ENCODE results near the gene CYFIP2. TPM values are rescaled to one million over a fixed set of nuclear protein-coding genes. Genes with fewer than 3 reads are reported as not detected.

CYFIP2 gene
- total RNA-seq, 2 donors from 2014 or later, result 17.8 to 25.2 TPM

DNA sequence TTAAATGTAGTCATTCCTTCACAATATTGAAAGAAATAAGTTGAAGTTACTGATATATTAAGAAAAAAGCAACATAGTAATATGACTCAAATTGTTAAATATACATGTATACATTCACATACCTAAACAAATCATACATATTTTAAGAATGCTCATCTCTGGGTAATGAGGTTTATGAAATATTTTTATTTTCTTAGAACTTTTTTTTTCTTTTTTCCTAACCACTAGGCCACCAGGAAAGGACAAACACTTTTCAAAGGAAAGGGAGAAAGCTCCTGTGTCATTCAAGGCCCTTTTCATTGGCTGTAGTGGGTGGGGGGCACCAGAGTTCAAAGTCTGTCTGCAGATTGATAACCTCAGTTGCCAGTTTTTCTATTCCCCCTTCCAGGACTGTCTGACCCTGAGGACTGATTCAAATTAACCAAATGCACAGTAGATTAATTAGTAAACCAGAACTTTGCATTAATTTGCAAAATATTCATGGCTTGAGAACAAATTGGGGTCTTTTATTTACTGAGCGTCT is 121.2 kb downstream of the CYFIP2 start:
- H3K36me3 ChIP-seq, result no peaks in the 10 kb centered on the region
- no peak for DNase-seq (ENCODE audit: low spot score)
- WGBS, result 41% methylated on average over 1 of the region's 1 CpG
- H3K4me3 ChIP-seq, result no peak overlapping the region
- H3K9me3 ChIP-seq, result no peaks in the 10 kb centered on the region
- TF ChIP-seq, protein P1, sequence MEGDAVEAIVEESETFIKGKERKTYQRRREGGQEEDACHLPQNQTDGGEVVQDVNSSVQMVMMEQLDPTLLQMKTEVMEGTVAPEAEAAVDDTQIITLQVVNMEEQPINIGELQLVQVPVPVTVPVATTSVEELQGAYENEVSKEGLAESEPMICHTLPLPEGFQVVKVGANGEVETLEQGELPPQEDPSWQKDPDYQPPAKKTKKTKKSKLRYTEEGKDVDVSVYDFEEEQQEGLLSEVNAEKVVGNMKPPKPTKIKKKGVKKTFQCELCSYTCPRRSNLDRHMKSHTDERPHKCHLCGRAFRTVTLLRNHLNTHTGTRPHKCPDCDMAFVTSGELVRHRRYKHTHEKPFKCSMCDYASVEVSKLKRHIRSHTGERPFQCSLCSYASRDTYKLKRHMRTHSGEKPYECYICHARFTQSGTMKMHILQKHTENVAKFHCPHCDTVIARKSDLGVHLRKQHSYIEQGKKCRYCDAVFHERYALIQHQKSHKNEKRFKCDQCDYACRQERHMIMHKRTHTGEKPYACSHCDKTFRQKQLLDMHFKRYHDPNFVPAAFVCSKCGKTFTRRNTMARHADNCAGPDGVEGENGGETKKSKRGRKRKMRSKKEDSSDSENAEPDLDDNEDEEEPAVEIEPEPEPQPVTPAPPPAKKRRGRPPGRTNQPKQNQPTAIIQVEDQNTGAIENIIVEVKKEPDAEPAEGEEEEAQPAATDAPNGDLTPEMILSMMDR (IDR thresholded peaks at IDR 0.05), result no peak
- TF ChIP-seq POLR2AphosphoS5 (IDR thresholded peaks at IDR 0.05) (no peak), POLR2A (IDR thresholded peaks at IDR 0.05) (no peak)
- no peaks in the 10 kb centered on the region for H3K4me1 ChIP-seq (replicated peaks)
- no peaks in the 10 kb centered on the region for H3K27me3 ChIP-seq (replicated peaks; ENCODE audit: insufficient read depth)
- intact Hi-C loops (cut with DNase I), result no loop called here
- H3K27ac ChIP-seq, result peak overlapping the region; percentile 51 to 75

- intact Hi-C loops (cut with DNase I), result no loop called here
- no peaks in the 10 kb centered on the region for H3K27me3 ChIP-seq (replicated peaks; ENCODE audit: insufficient read depth)
- peak overlapping the region; percentile 51 to 75 for H3K27ac ChIP-seq
- TF ChIP-seq, protein P1 (IDR thresholded peaks at IDR 0.05), result no peak
- peak; percentile 44 for TF ChIP-seq POLR2AphosphoS5 (IDR thresholded peaks at IDR 0.05)
- H3K9me3 ChIP-seq, result no peaks in the 10 kb centered on the region
- no peak overlapping the region for H3K4me3 ChIP-seq
- no peaks in the 10 kb centered on the region for H3K36me3 ChIP-seq
- no peaks in the 10 kb centered on the region for H3K4me1 ChIP-seq (replicated peaks)
- 13% methylated on average over 3 of the region's 3 CpGs for WGBS
- no peak for DNase-seq (ENCODE audit: low spot score)
Observed at GRCh38 chr5:157387683-157388093, 121.8 kb downstream of the CYFIP2 start.

DNA sequence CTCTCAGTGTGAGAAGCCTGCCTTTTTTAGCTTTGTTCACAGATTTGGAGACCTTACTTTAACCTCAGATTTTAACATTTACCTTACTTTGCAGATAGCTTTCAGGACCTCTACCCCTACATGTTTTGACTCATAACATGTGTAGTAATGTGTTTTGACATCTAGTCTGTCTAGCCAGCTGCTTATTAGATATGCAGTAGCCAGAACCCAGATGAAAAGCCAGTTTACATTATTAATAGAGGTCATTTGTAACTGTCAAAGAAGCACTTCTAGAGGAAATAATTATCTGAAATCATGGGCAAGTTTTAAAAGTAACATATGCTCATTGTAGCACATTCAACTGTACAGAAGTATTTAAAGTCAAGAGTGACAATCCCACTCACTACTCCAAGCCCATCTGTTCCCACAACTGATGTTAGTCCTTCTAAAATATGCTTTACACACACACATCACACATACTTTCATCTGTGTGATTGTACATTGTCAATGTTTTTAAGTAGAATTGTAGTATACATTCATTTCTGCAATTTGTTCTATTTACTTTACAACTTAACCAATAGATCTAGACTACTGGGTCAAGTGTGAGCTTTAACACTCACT is 122.3 kb downstream of the CYFIP2 start:
- intact Hi-C loops (cut with DNase I), result no loop called here
- H3K9me3 ChIP-seq, result no peaks in the 10 kb centered on the region
- H3K27me3 ChIP-seq (replicated peaks; ENCODE audit: insufficient read depth), result no peaks in the 10 kb centered on the region
- no peak overlapping the region for H3K4me3 ChIP-seq
- peak overlapping the region; percentile 51 to 75 for H3K27ac ChIP-seq
- DNase-seq (ENCODE audit: low spot score), result no peak
- H3K36me3 ChIP-seq, result no peaks in the 10 kb centered on the region
- H3K4me1 ChIP-seq (replicated peaks), result no peaks in the 10 kb centered on the region
- TF ChIP-seq POLR2A (IDR thresholded peaks at IDR 0.05) (no peak), POLR2AphosphoS5 (IDR thresholded peaks at IDR 0.05) (no peak)
- TF ChIP-seq, protein P1 (IDR thresholded peaks at IDR 0.05), result no peak

- intact Hi-C loops (cut with DNase I), result no loop called here
- no peaks in the 10 kb centered on the region for H3K27me3 ChIP-seq (replicated peaks; ENCODE audit: insufficient read depth)
- no peak overlapping the region for H3K27ac ChIP-seq
- no peaks in the 10 kb centered on the region for H3K4me1 ChIP-seq (replicated peaks)
- TF ChIP-seq, protein P1 (IDR thresholded peaks at IDR 0.05), result no peak
- TF ChIP-seq POLR2A (IDR thresholded peaks at IDR 0.05) (no peak), POLR2AphosphoS5 (IDR thresholded peaks at IDR 0.05) (no peak)
- 94% methylated on average over 16 of the region's 17 CpGs for WGBS
- no peaks in the 10 kb centered on the region for H3K36me3 ChIP-seq
- no peak for DNase-seq (ENCODE audit: low spot score)
- H3K4me3 ChIP-seq, result no peak overlapping the region
- no peaks in the 10 kb centered on the region for H3K9me3 ChIP-seq
Observed at GRCh38 chr5:157389103-157389502, 123.2 kb downstream of the CYFIP2 start.

GRCh38 chr5:157390133-157390532 is 124.2 kb downstream of the CYFIP2 start:
- Histone ChIP-seq H3K4me3 (no peak overlapping the region), H3K27ac (peak overlapping the region in 1 of 2 donors; percentile 52), H3K9me3 (no peaks in the 10 kb centered on the region), H3K36me3 (no peaks in the 10 kb centered on the region), H3K27me3 (replicated peaks; ENCODE audit: insufficient read depth) (no peaks in the 10 kb centered on the region), H3K4me1 (replicated peaks) (no peaks in the 10 kb centered on the region)
- TF ChIP-seq, protein P1 (IDR thresholded peaks at IDR 0.05), result no peak
- TF ChIP-seq POLR2A (IDR thresholded peaks at IDR 0.05) (no peak), POLR2AphosphoS5 (IDR thresholded peaks at IDR 0.05) (no peak)
- intact Hi-C loops (cut with DNase I), result no loop called here
- no peak for DNase-seq (ENCODE audit: low spot score)
- WGBS, result 50% methylated on average over 5 of the region's 5 CpGs

Measured in prostate gland (tissue), 2 donors.